Heart left ventricle (tissue), 16 donors: ENCODE data around the gene GAS5. TPM values are rescaled to one million over a fixed set of nuclear protein-coding genes. Genes with fewer than 3 reads are reported as not detected.

ENCODE experiments used
- ATAC-seq, 4 donors: fragments of 200-7000 bp; cut with Tn5 transposase; one replicate each; pipeline ENCODE4 v1.9.1; 2020 to 2022; ENCODE audit warnings: moderate library complexity in 4 of 4, mild to moderate bottlenecking in 3 of 4, moderate number of reproducible peaks in 1 of 4
- DNase-seq, 5 donors: peaks; one replicate each; pipeline ENCODE4 v3.0.0-alpha.2; 2020
- H3K27ac ChIP-seq, 12 donors: fragments of 200-600 bp; sonication (generic) in 4 of 12; one replicate each; pipeline versions ENCODE4 v1.5.0 to v1.8.0; 2016 to 2022; ENCODE audit warnings: mild to moderate bottlenecking in 2 of 12
- H3K27me3 ChIP-seq, 9 donors: fragments of 200-600 bp; sonication (generic) in 2 of 9; one replicate each; pipeline versions ENCODE4 v1.5.1 to v1.8.0; 2016 to 2022; ENCODE audit warnings: mild to moderate bottlenecking in 3 of 9
- H3K36me3 ChIP-seq, 9 donors: fragments of 200-600 bp; sonication (generic) in 2 of 9; one replicate each; pipeline versions ENCODE4 v1.5.0 to v1.8.0; 2018 to 2022; ENCODE audit warnings: mild to moderate bottlenecking in 2 of 9
- H3K4me1 ChIP-seq, 12 donors: fragments of 200-600 bp; sonication (generic) in 4 of 12; one replicate each; pipeline versions ENCODE4 v1.5.0 to v1.8.0; 2016 to 2022; ENCODE audit warnings: mild to moderate bottlenecking in 3 of 12
- H3K4me3 ChIP-seq, 12 donors: fragments of 200-600 bp; sonication (generic) in 4 of 12; one replicate each; pipeline versions ENCODE4 v1.5.0 to v1.8.0; 2017 to 2022; ENCODE audit warnings: mild to moderate bottlenecking in 9 of 12, moderate library complexity in 4 of 12
- H3K9me3 ChIP-seq, 12 donors: fragments of 200-600 bp; sonication (generic) in 4 of 12; one replicate each; pipeline versions ENCODE4 v1.5.0 to v1.8.0; 2016 to 2022; ENCODE audit warnings: mild to moderate bottlenecking in 1 of 12
- POLR2A ChIP-seq, 2 donors: fragments of 450-650 bp; IDR thresholded peaks; one replicate each; pipeline ENCODE4 v1.6.1; 2017; ENCODE audit warnings: antibody characterized with exemption in 2 of 2, mild to moderate bottlenecking in 2 of 2, moderate library complexity in 2 of 2
- WGBS, 4 donors: extraction: QIAGEN DNeasy Blood & Tissue Kit in 2 of 4; methylation state at CpG; one replicate each; pipeline versions ENCODE4 v1.1.5 to v1.1.7; 2013 to 2018; 5-methylcytosine and 5-hydroxymethylcytosine counted together
- intact Hi-C, 10 donors: fragments of 100-400 bp; cut with DNase I; formaldehyde crosslinking; loops; one replicate each; pipeline versions ENCODE4 v1.11.1 to v1.14.2; 2022
- polyA plus RNA-seq, 2 donors: library from polyadenylated mRNA; stranded (reverse); fragments of 200-250 nt; gene quantifications; one replicate each; pipeline ENCODE4 v1.2.3, GENCODE V29; 2013
- total RNA-seq, 9 donors: library from RNA; depleted of rRNA in 2 of 9; stranded (reverse); fragments of >200 nt in 2 of 9; fragmentation: NEBNext Ultra II Directional in 3 of 9; extraction: Animal tissue kit (Norgen Biotek cat#: 25700) in 3 of 9; gene quantifications; one replicate each; pipeline versions ENCODE4 v1.1.0 to v1.2.4, GENCODE V29; 2016 to 2023
- TF ChIP-seq, protein P1 (sequence below), 12 donors: fragments of 200-600 bp; sonication (generic) in 4 of 12; IDR thresholded peaks; one replicate each; pipeline versions ENCODE4 v1.5.0 to v1.8.0; 2018 to 2022; ENCODE audit warnings: antibody characterized with exemption in 12 of 12, mild to moderate bottlenecking in 5 of 12
- donor health status: ischemic (EF 13 %, LVEDD 7.1; RV severe dilation, severe dysfunction).
- donor health status: healthy with polysubstance abuse.
- donor health status: DM: no; HTN: yes; CAD: no.
- donor health status: DM: no; HTN: no; CAD: no.
- donor health status: ischemic (EF 25% LVEDD 6.9; RV normal size, moderate dysfunction).
- donor health status: ischemic (EF 25% LVEDD 5.7; RV mildly dilated, moderate dysfunction).
- donor health status: healthy.
- donor health status: DM: yes; HTN: yes; CAD: no.
- donor health status: ischemic (EF 35%, LVEDD 5.7; RV mildly dilated, moderate dysfunction).
- donor health status: nonischemic (EF 11% LVEDD 7.7; RV severe dilation, severe dysfunction).
- donor health status: DM: yes; HTN: yes; CAD: no.
- donor health status: PGD.
- donor health status: ischemic (EF 29% LVEDD 5.4; RV normal size, mild dysfunction).
- donor health status: nonischemic (EF 23%, LVEDD 6.1; RV moderate dilation, normal function).

GAS5 gene
- total and polyA plus RNA-seq, 11 donors, result 30.4 to 103 (median 52.4) TPM

DNA sequence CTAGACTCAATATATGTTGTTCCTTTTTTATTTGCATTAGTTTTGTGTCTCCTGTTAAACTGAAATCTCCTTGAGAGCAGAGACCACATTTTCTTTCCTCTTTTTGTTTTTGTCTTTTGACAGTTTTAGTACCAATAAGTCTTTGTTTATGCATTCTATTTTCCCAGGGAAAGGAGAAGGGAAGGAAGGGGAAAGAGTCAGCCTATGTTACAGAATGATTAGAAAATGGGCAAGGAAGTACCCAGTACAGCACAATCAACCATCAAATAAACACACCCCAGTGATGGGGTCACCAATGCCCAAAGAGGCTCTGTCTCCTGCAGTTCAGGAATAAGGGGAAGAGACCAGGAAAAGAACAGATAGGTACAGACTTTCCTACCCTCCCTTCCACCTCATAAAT, 10.5 kb upstream of the GAS5 start:
- Histone ChIP-seq H3K9me3 (no peaks in the 10 kb centered on the region), H3K27ac (no peak overlapping the region), H3K4me3 (no peak overlapping the region), H3K36me3 (peaks cover 0 to 72% (median 63%) of the 10 kb centered on the region in 9 donors), H3K27me3 (no peaks in the 10 kb centered on the region), H3K4me1 (no peaks in the 10 kb centered on the region)
- no peak for ATAC-seq
- TF ChIP-seq POLR2A (IDR thresholded peaks at IDR 0.05), result no peak
- TF ChIP-seq, protein P1, sequence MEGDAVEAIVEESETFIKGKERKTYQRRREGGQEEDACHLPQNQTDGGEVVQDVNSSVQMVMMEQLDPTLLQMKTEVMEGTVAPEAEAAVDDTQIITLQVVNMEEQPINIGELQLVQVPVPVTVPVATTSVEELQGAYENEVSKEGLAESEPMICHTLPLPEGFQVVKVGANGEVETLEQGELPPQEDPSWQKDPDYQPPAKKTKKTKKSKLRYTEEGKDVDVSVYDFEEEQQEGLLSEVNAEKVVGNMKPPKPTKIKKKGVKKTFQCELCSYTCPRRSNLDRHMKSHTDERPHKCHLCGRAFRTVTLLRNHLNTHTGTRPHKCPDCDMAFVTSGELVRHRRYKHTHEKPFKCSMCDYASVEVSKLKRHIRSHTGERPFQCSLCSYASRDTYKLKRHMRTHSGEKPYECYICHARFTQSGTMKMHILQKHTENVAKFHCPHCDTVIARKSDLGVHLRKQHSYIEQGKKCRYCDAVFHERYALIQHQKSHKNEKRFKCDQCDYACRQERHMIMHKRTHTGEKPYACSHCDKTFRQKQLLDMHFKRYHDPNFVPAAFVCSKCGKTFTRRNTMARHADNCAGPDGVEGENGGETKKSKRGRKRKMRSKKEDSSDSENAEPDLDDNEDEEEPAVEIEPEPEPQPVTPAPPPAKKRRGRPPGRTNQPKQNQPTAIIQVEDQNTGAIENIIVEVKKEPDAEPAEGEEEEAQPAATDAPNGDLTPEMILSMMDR (IDR thresholded peaks at IDR 0.05), result no peak
- no peak for DNase-seq
- intact Hi-C loops, result loop anchor here in 2 of 10 donors (10.0 kb wide), 2 partner anchors 57 to 87 kb away; no protein-coding TSS in a partner anchor

DNA sequence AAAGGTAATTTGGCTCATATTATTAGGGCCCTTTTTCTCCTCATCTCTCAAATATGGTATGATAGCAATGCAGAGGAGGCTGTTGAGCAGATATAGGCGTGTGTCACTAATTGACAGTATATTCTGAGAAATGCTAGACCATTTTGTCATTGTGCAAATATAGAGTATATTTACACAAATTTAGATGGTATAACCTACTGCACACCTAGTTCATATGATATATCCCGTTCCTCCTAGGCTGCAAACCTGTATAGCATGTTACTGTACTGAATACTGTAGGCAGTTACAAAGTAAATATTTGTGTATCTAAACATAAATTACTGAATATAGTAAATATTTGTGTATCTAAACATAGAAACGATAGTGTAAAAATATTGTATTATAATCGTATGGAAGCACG, 8.9 kb upstream of the GAS5 start:
- no peaks in the 10 kb centered on the region for H3K27me3 ChIP-seq
- ATAC-seq (no peak), DNase-seq (no peak)
- WGBS, 4 donors, result 94 to 98% (median 95%) methylated on average over 5 of the region's 5 CpGs
- no peaks in the 10 kb centered on the region for H3K9me3 ChIP-seq
- peaks cover 0 to 82% (median 64%) of the 10 kb centered on the region in 9 donors for H3K36me3 ChIP-seq
- no peak overlapping the region for H3K4me3 ChIP-seq
- H3K27ac ChIP-seq, result no peak overlapping the region
- TF ChIP-seq, protein P1 (IDR thresholded peaks at IDR 0.05), result no peak
- no peak for TF ChIP-seq POLR2A (IDR thresholded peaks at IDR 0.05)
- intact Hi-C loops, result loop anchor here in 2 of 10 donors (10.0 kb wide), 2 partner anchors 58 to 88 kb away; no protein-coding TSS in a partner anchor
- H3K4me1 ChIP-seq, result peaks cover 0 to 5% (median 0%) of the 10 kb centered on the region in 12 donors

DNA sequence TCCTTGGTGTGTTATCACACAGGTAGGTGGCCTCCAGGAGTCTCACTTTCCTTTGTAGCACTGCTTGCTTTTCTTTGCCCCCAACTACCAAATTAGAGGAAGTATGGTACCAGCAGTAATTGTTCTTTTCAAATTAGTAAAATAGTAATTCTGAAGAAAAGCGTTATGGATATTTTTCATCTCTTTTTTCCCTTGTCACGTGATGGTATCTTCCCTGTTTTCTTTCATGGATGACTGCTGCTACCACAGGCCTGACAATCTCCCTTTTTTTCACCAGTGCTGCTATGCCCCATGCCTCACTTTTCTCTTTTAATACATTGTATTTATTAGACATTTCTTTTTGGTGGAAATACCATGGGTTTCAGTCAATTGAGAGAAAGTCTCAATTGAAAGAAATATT, 3.7 kb upstream of the GAS5 start:
- Histone ChIP-seq H3K4me1 (peaks cover 4 to 41% (median 32%) of the 10 kb centered on the region in 12 donors), H3K4me3 (no peak overlapping the region), H3K36me3 (peaks cover 0 to 62% (median 44%) of the 10 kb centered on the region in 9 donors), H3K9me3 (no peaks in the 10 kb centered on the region), H3K27ac (peak overlapping the region in 1 of 12 donors; percentile 99), H3K27me3 (no peaks in the 10 kb centered on the region)
- intact Hi-C loops, result loop anchor here in 2 of 10 donors (10.0 kb wide), 2 partner anchors 63 to 93 kb away; no protein-coding TSS in a partner anchor
- no peak for ATAC-seq
- TF ChIP-seq, protein P1 (IDR thresholded peaks at IDR 0.05), result no peak
- no peak for TF ChIP-seq POLR2A (IDR thresholded peaks at IDR 0.05)
- no peak for DNase-seq
- 48 to 93% (median 80%) methylated on average over 2 of the region's 2 CpGs for WGBS, 4 donors

- Histone ChIP-seq H3K27me3 (no peaks in the 10 kb centered on the region), H3K9me3 (no peaks in the 10 kb centered on the region), H3K36me3 (peaks cover 2 to 62% (median 44%) of the 10 kb centered on the region in 9 donors), H3K4me1 (peaks cover 8 to 45% (median 36%) of the 10 kb centered on the region in 12 donors), H3K27ac (peak overlapping the region in 4 of 12 donors; percentile 7 to 99 (median 56)), H3K4me3 (no peak overlapping the region)
- WGBS, 4 donors, result 64 to 80% (median 69%) methylated on average over 5 of the region's 5 CpGs
- TF ChIP-seq, protein P1 (IDR thresholded peaks at IDR 0.05), result no peak
- TF ChIP-seq POLR2A (IDR thresholded peaks at IDR 0.05), result no peak
- no peak for DNase-seq
- intact Hi-C loops, result loop anchor here in 2 of 10 donors (10.0 kb wide), 2 partner anchors 64 to 94 kb away; no protein-coding TSS in a partner anchor
- no peak for ATAC-seq
Measured at GRCh38 chr1:173871091-173871490, 3.3 kb upstream of the GAS5 start.
